OCI-LY7 (cell line): Measurements from ENCODE around the gene YIPF5. TPM values are rescaled to one million over a fixed set of nuclear protein-coding genes. Genes with fewer than 3 reads are reported as not detected.

Source experiments
- BruUV-seq: library from RNA; stranded (reverse); fragments of 400-500 nt; replicated peaks from 2 replicates; lab custom pipeline; 2021; lab: Mats Ljungman, UMichigan
- CTCF ChIA-PET: fragments of 300-600 bp; sonication (Branson Sonifier 250); formaldehyde crosslinking; loops from one replicate; lab custom pipeline; 2022; ENCODE audit warnings: antibody characterized with exemption; ENCODE audit not compliant: unreplicated experiment; lab: Charles Lee
- POLR2A ChIA-PET: fragments of 300-600 bp; sonication (Branson Sonifier 250); formaldehyde crosslinking; loops from one replicate; lab custom pipeline; 2022; ENCODE audit warnings: antibody characterized with exemption; lab: Charles Lee
- DNase-seq: peaks from one replicate; pipeline ENCODE4 v3.0.0-alpha.2; 2015; ENCODE audit warnings: low spot score
- H2AFZ ChIP-seq: fragments of 200-600 bp; sonication (generic), shearing (Covaris generic); 2 replicates; pipeline ENCODE4 v1.6.1; 2014; ENCODE audit warnings: mild to moderate bottlenecking, antibody characterized with exemption, low read length, moderate library complexity
- H3K27ac ChIP-seq: fragments of 200-600 bp; sonication (generic); 2 replicates; pipeline ENCODE4 v1.5.1; 2014; ENCODE audit warnings: mixed run types, low read depth, mild to moderate bottlenecking, moderate library complexity, low read length, inconsistent platforms; ENCODE audit not compliant: poor library complexity, severe bottlenecking
- H3K36me3 ChIP-seq: fragments of 200-600 bp; sonication (generic); 2 replicates; pipeline ENCODE4 v1.6.1; 2014; ENCODE audit warnings: mild to moderate bottlenecking, antibody characterized with exemption, low read length, moderate library complexity, mixed read lengths; ENCODE audit not compliant: insufficient read depth
- H3K4me1 ChIP-seq: fragments of 200-600 bp; sonication (generic); 2 replicates; pipeline ENCODE4 v1.5.1; 2014; ENCODE audit warnings: mild to moderate bottlenecking, low read length; ENCODE audit not compliant: insufficient read depth, poor library complexity, severe bottlenecking
- H3K4me2 ChIP-seq: fragments of 200-600 bp; sonication (generic); 2 replicates; pipeline ENCODE4 v1.6.1; 2014; ENCODE audit warnings: mild to moderate bottlenecking, low read length
- H3K4me3 ChIP-seq: fragments of 200-600 bp; sonication (generic); 2 replicates; pipeline ENCODE4 v1.5.1; 2014; ENCODE audit warnings: mild to moderate bottlenecking, low read depth, low read length; ENCODE audit not compliant: poor library complexity, severe bottlenecking
- H3K79me2 ChIP-seq: fragments of 200-600 bp; sonication (generic); 2 replicates; pipeline ENCODE4 v1.6.1; 2016; ENCODE audit warnings: low read depth, mild to moderate bottlenecking, low read length, moderate library complexity, mixed read lengths; ENCODE audit not compliant: insufficient read depth
- H3K9me2 ChIP-seq: fragments of 200-600 bp; sonication (generic); 2 replicates; pipeline ENCODE4 v1.6.1; 2016; ENCODE audit warnings: mild to moderate bottlenecking, low read length, mixed read lengths; ENCODE audit not compliant: insufficient read depth
- H3K9me3 ChIP-seq: fragments of 200-600 bp; sonication (generic); 2 replicates; pipeline ENCODE4 v1.6.1; 2014; ENCODE audit warnings: mild to moderate bottlenecking, mixed run types, low read length, mixed read lengths
- H4K20me1 ChIP-seq: fragments of 200-600 bp; sonication (generic); 2 replicates; pipeline ENCODE4 v1.6.1; 2014; ENCODE audit warnings: mild to moderate bottlenecking, antibody characterized with exemption, low read length, moderate library complexity, mixed read lengths; ENCODE audit not compliant: insufficient read depth
- EZH2phosphoT487 ChIP-seq: fragments of 200-600 bp; sonication (generic); IDR thresholded peaks from 2 replicates; pipeline ENCODE4 v1.6.1; 2018; ENCODE audit warnings: low read depth, borderline replicate concordance, mild to moderate bottlenecking, mixed run types, antibody characterized with exemption, low read length, moderate library complexity, mixed read lengths
- intact Hi-C: fragments of 100-400 bp; cut with micrococcal nuclease; formaldehyde crosslinking; loops from one replicate; pipeline ENCODE4 v1.10.0; 2022; ENCODE audit not compliant: unreplicated experiment
- total RNA-seq, 2 experiments: library from RNA; depleted of rRNA in 1 of 2; stranded (reverse); fragments of >200 nt in 1 of 2; shearing (Covaris generic) in 1 of 2; gene quantifications; 2 replicates each; pipeline ENCODE4 v1.2.3, GENCODE V29; 2014 to 2022
- TF ChIP-seq, protein P1 (sequence below): fragments of 200-600 bp; sonication (generic); conservative IDR thresholded peaks from 2 replicates; pipeline ENCODE4 v1.5.1; 2014; ENCODE audit warnings: mild to moderate bottlenecking, antibody characterized with exemption, low read length, moderate library complexity, mixed read lengths

YIPF5 gene
- total RNA-seq, 2 experiments from 2014 or later, result 11.9 to 23.1 TPM

DNA sequence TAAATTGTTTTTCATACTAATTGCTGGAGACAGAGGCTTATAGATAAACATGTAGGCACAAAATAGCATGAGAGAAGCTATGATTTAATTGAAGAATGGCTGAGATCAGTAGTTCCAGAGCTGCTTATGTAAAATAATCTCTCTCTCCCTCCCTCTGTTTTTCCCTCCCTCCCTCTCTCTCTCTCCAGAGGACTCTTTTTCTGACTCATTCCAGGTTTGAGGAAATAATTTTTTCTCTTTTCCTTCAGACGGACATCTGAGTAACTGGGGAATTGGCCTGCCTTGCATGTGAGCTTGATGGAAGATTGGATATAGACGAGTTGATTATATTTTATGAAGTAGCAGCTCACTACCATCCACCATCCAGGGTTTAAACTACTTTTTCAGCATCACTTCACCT lies 35.7 kb upstream of the YIPF5 start:
- no peak overlapping the region for H3K4me3 ChIP-seq
- H3K4me1 ChIP-seq, result no peaks in the 10 kb centered on the region
- no peaks in the 10 kb centered on the region for H4K20me1 ChIP-seq
- intact Hi-C loops, result no loop called here
- H3K9me2 ChIP-seq, result no peaks in the 10 kb centered on the region
- H2AFZ ChIP-seq, result no peak overlapping the region
- no peak overlapping the region for H3K4me2 ChIP-seq
- TF ChIP-seq, protein P1, sequence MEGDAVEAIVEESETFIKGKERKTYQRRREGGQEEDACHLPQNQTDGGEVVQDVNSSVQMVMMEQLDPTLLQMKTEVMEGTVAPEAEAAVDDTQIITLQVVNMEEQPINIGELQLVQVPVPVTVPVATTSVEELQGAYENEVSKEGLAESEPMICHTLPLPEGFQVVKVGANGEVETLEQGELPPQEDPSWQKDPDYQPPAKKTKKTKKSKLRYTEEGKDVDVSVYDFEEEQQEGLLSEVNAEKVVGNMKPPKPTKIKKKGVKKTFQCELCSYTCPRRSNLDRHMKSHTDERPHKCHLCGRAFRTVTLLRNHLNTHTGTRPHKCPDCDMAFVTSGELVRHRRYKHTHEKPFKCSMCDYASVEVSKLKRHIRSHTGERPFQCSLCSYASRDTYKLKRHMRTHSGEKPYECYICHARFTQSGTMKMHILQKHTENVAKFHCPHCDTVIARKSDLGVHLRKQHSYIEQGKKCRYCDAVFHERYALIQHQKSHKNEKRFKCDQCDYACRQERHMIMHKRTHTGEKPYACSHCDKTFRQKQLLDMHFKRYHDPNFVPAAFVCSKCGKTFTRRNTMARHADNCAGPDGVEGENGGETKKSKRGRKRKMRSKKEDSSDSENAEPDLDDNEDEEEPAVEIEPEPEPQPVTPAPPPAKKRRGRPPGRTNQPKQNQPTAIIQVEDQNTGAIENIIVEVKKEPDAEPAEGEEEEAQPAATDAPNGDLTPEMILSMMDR, result no peak
- no peak for TF ChIP-seq EZH2phosphoT487
- H3K27ac ChIP-seq, result no peak overlapping the region
- no peaks in the 10 kb centered on the region for H3K79me2 ChIP-seq
- ChIA-PET POLR2A (interaction anchor here (0.7 to 1.6 kb wide), 2 partner anchors 8 to 20 kb away, joined by 3 to 4 read pairs; no protein-coding TSS in a partner anchor), CTCF (no interaction called here)
- H3K36me3 ChIP-seq, result no peaks in the 10 kb centered on the region
- BruUV-seq, result no TSS peak
- DNase-seq, result no peak
- no peaks in the 10 kb centered on the region for H3K9me3 ChIP-seq

DNA sequence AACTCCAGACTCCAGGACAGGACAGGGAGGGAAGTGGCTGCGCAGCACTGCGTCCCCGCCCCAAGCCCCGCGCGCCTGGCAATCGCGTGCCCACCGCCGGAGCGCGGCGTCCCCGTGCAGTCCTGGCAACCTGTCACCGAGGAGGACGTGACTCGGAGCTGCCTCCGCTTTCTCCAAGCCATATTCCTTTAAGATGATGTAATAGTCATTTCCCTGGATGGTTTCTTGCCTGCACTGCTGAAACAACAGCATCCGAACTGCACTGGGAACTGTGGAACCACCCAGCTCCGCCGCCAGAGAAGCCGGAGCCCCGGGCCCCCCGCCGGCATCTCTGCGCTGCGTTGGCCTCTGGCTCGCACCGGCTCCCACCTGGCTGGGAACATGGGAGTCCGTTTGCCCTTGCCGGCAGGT lies 34.7 kb upstream of the YIPF5 start:
- Histone ChIP-seq H3K79me2 (no peaks in the 10 kb centered on the region), H2AFZ (no peak overlapping the region)

More for the DNA sequence above, 34.7 kb upstream of the YIPF5 start:
- H3K4me3 ChIP-seq, result no peak overlapping the region
- H3K9me2 ChIP-seq, result no peaks in the 10 kb centered on the region
- DNase-seq, result no peak
- H3K4me1 ChIP-seq, result no peaks in the 10 kb centered on the region
- H3K27ac ChIP-seq, result no peak overlapping the region
- no peak for TF ChIP-seq EZH2phosphoT487
- TF ChIP-seq, protein P1, result no peak
- H3K4me2 ChIP-seq, result no peak overlapping the region
- H3K36me3 ChIP-seq, result no peaks in the 10 kb centered on the region
- POLR2A ChIA-PET, result interaction anchor here (1.6 kb wide), 1 partner anchor 9 kb away, joined by 3 read pairs; no protein-coding TSS in a partner anchor
- intact Hi-C loops, result no loop called here
- H3K9me3 ChIP-seq, result no peaks in the 10 kb centered on the region
- no TSS peak for BruUV-seq
- no peaks in the 10 kb centered on the region for H4K20me1 ChIP-seq
- CTCF ChIA-PET, result no interaction called here
